ENCODE data around the gene ZNF432.
"Not testable (repeated sequence)": the region's sequence is repeated elsewhere in the genome, so short reads cannot be mapped to it uniquely, and the experiment has no call there.

Gene ZNF432

GRCh38 chr19:52048555-52049501, at the start of gene ZNF432:
ZNF432 (minus strand) TSS chr19:52048838; CDS start chr19:52046868, 1,970 bp downstream.
- DNase-seq: peak; percentile 97

GRCh38 chr19:52096416-52096815, 47.8 kb upstream of the ZNF432 start:
- DNase-seq: not testable (repeated sequence)

- DNase-seq: peak; percentile 75
Observed at GRCh38 chr19:52095172-52096014, 46.8 kb upstream of the ZNF432 start, which contains the start of gene ZNF841. ZNF841 (minus strand) TSS chr19:52095765; CDS start chr19:52084801, 10,964 bp downstream.

GRCh38 chr19:52094526-52095130, 46.0 kb upstream of the ZNF432 start:
- DNase-seq: no peak

GRCh38 chr19:52086481-52086880, 37.8 kb upstream of the ZNF432 start:
- DNase-seq: peak; percentile 58

- no peak for DNase-seq
Observed at GRCh38 chr19:52070496-52070895, 21.9 kb upstream of the ZNF432 start.

DNA sequence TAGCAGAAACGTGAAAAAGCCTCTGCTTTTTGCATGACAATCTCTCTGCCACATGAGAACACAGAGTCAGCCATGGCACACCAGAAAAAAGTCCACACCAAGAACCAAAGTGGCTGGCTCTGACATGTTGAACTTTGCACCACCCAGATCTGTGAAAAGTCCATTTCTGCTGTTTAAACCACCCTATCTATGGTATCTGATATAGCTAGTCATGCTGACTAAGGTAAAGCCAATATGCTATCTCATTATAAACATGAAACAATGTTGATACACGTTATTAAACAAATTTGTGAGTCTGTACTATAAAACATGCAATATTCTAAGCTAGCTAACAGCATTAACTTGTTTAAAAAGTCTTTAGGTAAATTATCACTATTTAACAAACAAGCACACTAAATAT, 21.0 kb upstream of the ZNF432 start:
- no peak for DNase-seq

DNA sequence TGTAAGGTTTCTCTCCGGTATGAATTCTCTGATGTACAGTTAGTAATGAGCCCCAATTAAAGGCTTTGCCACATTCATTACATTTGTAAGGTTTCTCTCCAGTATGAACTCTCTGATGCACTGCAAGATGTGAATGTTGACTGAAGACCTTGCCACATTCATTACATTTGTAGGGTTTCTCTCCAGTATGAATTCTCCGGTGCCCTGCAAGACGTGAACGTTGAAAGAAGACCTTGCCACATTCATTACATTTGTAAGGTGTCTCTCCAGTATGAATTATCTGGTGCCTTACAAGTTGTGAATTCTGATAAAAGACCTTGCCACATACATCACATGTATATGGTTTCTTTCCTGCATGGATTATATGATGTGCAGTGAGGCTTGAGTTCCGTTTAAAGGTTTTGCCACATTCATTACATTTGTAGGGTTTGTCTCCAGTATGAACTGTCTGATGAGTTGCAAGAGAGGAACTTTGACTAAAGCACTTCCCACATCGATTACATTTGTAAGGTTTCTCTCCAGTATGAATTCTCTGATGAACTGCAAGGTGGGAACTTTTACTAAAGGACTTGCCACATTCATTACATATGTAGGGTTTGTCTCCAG, 17.7 kb upstream of the ZNF432 start:
- no peak for DNase-seq

DNA sequence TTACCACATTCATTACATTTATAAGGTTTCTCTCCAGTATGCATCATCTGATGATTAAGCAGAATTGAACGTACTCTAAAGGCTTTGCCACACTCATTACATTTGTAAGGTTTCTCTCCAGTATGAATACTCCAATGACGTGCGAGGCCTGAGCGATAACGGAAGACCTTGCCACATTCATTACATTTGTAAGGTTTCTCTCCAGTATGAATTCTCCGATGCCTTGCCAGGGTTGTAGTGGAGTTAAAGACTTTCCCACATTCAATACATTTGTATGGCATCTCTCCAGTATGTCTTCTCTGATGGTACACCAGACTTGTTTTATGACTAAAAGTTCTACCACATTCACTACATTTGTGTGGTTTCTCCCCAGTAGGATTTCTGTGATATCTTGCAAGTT, 16.8 kb upstream of the ZNF432 start:
- no peak for DNase-seq

DNA sequence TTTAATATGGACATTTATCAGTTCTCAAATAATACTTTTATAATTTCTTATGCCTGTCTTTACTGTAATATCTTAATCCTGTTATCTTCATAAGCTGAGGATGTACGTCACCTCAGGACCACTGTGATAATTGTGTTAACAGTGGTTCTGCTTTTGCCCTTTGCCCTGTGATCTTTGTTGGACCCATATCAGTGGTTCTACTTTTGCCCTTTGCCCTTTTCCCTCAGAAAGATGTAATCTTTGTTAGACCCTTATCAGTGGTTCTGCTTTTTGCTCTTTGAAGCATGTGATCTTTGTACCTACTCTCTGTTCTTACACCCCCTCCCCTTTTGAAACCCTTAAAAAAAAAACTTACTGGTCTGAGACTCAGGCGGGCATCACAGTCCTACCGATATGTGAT, 7.8 kb upstream of the ZNF432 start:
- DNase-seq: not testable (repeated sequence)

DNA sequence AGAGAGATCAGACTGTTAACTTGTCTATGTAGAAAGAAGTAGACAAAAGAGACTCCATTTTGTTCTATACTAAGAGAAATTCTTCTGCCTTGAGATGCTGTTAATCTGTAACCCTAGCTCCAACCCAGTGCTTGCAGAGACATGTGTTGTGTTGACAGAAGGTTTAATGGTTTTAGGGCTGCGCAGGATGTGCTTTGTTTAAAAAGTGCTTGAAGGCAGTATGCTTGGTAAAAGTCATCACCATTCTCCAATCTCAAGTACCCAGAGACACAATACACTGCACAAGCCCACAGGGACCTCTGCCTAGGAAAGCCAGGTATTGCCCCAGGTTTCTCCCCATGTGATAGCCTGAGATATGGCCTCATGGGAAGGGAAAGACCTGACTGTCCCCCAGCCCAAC, 3.1 kb upstream of the ZNF432 start:
- not testable (repeated sequence) for DNase-seq

- DNase-seq: no peak
Observed at GRCh38 chr19:52039169-52039568, 9.5 kb downstream of the ZNF432 start.

DNA sequence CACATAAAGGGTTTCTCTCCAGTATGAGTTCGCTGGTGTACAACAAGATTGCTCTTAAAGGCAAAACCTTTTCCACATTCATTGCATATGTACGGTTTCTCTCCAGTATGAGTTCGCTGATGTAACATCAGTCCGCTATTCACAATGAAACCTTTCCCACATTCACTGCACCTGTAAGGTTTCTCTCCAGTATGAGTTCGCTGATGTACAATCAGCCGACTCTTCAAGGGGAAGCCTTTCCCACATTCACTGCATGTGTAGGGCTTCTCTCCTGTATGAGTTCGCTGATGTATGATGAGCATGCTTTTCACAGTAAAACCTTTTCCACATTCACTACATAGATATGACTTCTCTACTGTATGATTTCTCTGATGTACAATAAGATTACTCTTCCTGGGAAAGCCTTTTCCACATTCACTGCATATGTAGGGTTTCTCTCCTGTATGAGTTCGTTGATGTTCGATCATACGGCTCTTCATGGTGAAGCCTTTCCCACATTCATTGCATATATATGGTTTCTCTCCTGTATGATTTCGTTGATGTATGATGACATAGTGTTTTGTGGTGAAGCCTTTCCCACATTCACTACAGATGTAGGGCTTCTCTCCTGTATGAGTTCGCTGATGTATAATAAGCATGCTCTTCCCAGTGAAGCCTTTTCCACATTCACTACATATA, 14.4 kb downstream of the ZNF432 start:
- DNase-seq: no peak

GRCh38 chr19:52028780-52029123, 19.9 kb downstream of the ZNF432 start:
- DNase-seq: no peak

- DNase-seq: peak; percentile 88
Observed at GRCh38 chr19:52028027-52028779, 20.4 kb downstream of the ZNF432 start, which contains the start of gene ZNF614. ZNF614 (minus strand) TSS chr19:52028379; CDS start chr19:52025745, 2,634 bp downstream.

- not testable (repeated sequence) for DNase-seq
Observed at GRCh38 chr19:52026255-52026990, 22.2 kb downstream of the ZNF432 start.

DNA sequence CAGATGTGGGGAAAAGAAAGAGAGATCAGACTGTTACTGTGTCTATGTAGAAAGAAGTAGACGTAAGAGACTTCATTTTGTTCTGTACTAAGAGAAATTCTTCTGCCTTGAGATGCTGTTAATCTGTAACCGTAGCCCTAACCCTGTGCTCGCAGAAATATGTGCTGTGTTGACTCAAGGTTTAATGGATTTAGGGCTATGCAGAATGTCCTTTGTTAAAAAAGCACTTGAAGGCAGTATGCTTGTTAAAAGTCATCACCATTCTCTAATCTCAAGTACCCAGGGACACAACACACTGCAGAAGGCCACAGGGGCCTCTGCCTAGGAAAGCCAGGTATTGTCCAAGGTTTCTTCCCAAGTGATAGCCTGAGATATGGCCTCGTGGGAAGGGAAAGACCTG, 24.2 kb downstream of the ZNF432 start:
- DNase-seq: not testable (repeated sequence)

- no peak for DNase-seq
Observed at GRCh38 chr19:52022193-52022592, 26.4 kb downstream of the ZNF432 start.

GRCh38 chr19:52020506-52020905, 28.1 kb downstream of the ZNF432 start:
- no peak for DNase-seq

- DNase-seq: no peak
Observed at GRCh38 chr19:52010674-52011073, 38.0 kb downstream of the ZNF432 start.
